Smooth muscle cell (in vitro differentiated cells): ENCODE results near the gene CYP27C1. TPM values are rescaled to one million over a fixed set of nuclear protein-coding genes. Genes with fewer than 3 reads are reported as not detected.

ENCODE experiments used
- DNase-seq: peaks from one replicate; lab custom pipeline; 2025; ENCODE audit not compliant: unreplicated experiment; lab: John Stamatoyannopoulos, UW
- H2AFZ ChIP-seq: fragments of 200-600 bp; sonication (generic); 2 replicates; pipeline ENCODE4 v1.6.0; 2016; ENCODE audit warnings: antibody characterized with exemption, low read depth, mild to moderate bottlenecking
- H3F3A ChIP-seq: fragments of 200-600 bp; sonication (generic); 2 replicates; pipeline ENCODE4 v1.6.0; 2017; ENCODE audit warnings: antibody characterized with exemption, low read depth
- H3K27ac ChIP-seq: fragments of 200-600 bp; sonication (generic); 2 replicates; pipeline ENCODE4 v1.5.1; 2016; ENCODE audit warnings: low read depth, mild to moderate bottlenecking
- H3K27me3 ChIP-seq: fragments of 200-600 bp; sonication (generic); 2 replicates; pipeline ENCODE4 v1.6.1; 2016; ENCODE audit warnings: low read depth, mild to moderate bottlenecking
- H3K36me3 ChIP-seq: fragments of 200-600 bp; sonication (generic); 2 replicates; pipeline ENCODE4 v1.5.1; 2016; ENCODE audit warnings: low read depth
- H3K4me1 ChIP-seq: fragments of 200-600 bp; sonication (generic); 2 replicates; pipeline ENCODE4 v1.5.1; 2016; ENCODE audit warnings: low read depth
- H3K4me2 ChIP-seq: fragments of 200-600 bp; sonication (generic); 2 replicates; pipeline ENCODE4 v1.6.0; 2016; ENCODE audit warnings: mild to moderate bottlenecking
- H3K4me3 ChIP-seq: fragments of 200-600 bp; sonication (generic); 2 replicates; pipeline ENCODE4 v1.5.1; 2016; ENCODE audit warnings: mild to moderate bottlenecking
- H3K79me2 ChIP-seq: fragments of 200-600 bp; sonication (generic); 2 replicates; pipeline ENCODE4 v1.6.0; 2016; ENCODE audit warnings: low read depth, mild to moderate bottlenecking
- H3K9ac ChIP-seq: fragments of 200-600 bp; sonication (generic); 2 replicates; pipeline ENCODE4 v1.6.0; 2016; ENCODE audit warnings: low read depth
- H3K9me3 ChIP-seq: fragments of 200-600 bp; sonication (generic); replicated peaks from 2 replicates; pipeline ENCODE4 v1.5.1; 2016; ENCODE audit warnings: low read depth
- H4K20me1 ChIP-seq: fragments of 200-600 bp; sonication (generic); 2 replicates; pipeline ENCODE4 v1.6.0; 2016; ENCODE audit warnings: low read depth
- WGBS: methylation state at CpG from one replicate; pipeline ENCODE4 v1.1.7; 2016; ENCODE audit warnings: low lambda C conversion rate; 5-methylcytosine and 5-hydroxymethylcytosine counted together
- polyA plus RNA-seq: library from polyadenylated mRNA; unstranded; fragments of >200 nt; fragmentation: Nextera tagmentation; extraction: Ambion mirVana; gene quantifications from 2 replicates; pipeline ENCODE4 v1.2.1, GENCODE V29; 2016
- total RNA-seq: library from RNA; depleted of rRNA; stranded (reverse); fragments of >200 nt; gene quantifications from 2 replicates; pipeline ENCODE4 v1.2.3, GENCODE V29; 2014
- TF ChIP-seq, protein P1 (sequence below): fragments of 200-600 bp; sonication (generic); IDR thresholded peaks from 2 replicates; pipeline ENCODE4 v1.5.1; 2017; ENCODE audit warnings: borderline replicate concordance, mild to moderate bottlenecking, antibody characterized with exemption; ENCODE audit not compliant: insufficient read depth, poor library complexity, severe bottlenecking

The CYP27C1 gene
- total and polyA plus RNA-seq, 2 experiments from 2014 or later: 2.0 to 5.0 TPM

DNA sequence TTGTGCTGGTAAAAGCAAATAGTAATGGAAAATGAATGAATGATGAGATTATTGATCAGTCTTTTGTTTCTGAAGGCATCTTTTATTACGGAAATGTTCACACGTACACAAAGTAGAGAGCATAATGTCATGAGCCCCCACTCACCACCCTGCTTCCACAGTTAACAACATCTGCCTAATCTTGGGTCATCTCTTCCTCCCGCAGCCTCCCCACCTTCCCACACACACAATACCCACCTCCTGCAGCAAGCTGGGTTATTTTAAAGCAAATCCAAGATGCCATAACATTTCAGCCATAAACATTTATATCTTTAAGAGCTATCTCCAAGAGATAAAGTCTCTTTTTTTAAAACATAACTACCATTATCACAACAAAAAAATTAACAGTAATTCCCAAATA, 36.3 kb downstream of the CYP27C1 start:
- Histone ChIP-seq H3K27ac (no peak overlapping the region), H3K4me2 (no peak overlapping the region), H3K27me3 (no peaks in the 10 kb centered on the region), H3K36me3 (no peaks in the 10 kb centered on the region), H3K9ac (no peak overlapping the region), H4K20me1 (no peaks in the 10 kb centered on the region), H3K4me1 (no peaks in the 10 kb centered on the region), H3F3A (no peaks in the 10 kb centered on the region), H3K79me2 (no peaks in the 10 kb centered on the region), H3K4me3 (no peak overlapping the region), H2AFZ (no peak overlapping the region), H3K9me3 (no peaks in the 10 kb centered on the region)
- no peak for DNase-seq
- WGBS: 91% methylated on average over 3 of the region's 3 CpGs
- TF ChIP-seq, protein P1, sequence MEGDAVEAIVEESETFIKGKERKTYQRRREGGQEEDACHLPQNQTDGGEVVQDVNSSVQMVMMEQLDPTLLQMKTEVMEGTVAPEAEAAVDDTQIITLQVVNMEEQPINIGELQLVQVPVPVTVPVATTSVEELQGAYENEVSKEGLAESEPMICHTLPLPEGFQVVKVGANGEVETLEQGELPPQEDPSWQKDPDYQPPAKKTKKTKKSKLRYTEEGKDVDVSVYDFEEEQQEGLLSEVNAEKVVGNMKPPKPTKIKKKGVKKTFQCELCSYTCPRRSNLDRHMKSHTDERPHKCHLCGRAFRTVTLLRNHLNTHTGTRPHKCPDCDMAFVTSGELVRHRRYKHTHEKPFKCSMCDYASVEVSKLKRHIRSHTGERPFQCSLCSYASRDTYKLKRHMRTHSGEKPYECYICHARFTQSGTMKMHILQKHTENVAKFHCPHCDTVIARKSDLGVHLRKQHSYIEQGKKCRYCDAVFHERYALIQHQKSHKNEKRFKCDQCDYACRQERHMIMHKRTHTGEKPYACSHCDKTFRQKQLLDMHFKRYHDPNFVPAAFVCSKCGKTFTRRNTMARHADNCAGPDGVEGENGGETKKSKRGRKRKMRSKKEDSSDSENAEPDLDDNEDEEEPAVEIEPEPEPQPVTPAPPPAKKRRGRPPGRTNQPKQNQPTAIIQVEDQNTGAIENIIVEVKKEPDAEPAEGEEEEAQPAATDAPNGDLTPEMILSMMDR: no peak

DNA sequence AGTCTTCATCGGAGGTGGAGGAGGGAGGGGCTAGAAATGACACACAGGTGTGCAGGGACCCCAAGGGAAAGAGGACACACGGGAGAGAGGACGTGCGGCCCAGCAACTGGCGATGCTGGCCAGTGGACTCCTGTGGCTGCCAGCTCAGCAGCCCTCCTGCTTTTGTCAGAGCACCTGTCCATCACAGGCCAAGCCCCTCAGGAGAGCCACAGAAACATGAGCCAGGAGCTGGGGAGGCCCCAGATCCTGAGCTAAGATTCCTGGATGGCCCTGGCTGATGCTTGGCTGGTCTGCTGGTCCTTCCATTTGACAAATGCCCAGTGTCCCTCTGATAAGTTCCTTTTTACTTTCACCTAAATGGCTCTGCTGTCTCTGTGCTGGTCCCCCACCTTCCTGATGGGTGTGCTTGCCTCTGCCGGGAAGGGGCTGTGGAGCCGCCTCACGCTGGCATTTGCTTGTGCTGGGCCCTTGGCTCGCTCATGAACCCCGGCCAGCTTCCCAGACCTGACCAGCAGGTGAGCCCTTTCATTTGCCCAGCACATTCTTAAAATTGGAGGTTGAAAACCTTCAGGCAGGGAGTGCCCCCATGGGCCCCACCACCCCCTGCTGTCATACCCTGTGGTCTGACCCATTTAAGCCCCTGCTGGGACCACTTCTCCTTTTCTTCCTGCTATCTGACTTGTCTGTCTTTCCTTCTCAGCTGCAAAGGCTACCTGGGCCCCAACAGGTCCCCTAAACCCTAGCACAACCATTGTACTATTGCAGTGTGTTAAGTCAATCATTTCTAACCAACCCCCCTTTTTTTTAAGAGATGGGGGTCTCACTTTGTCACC, 37.3 kb downstream of the CYP27C1 start:
- no peak overlapping the region for H2AFZ ChIP-seq
- H3K79me2 ChIP-seq: no peaks in the 10 kb centered on the region
- DNase-seq: no peak
- no peaks in the 10 kb centered on the region for H3K9me3 ChIP-seq
- no peaks in the 10 kb centered on the region for H3K36me3 ChIP-seq
- TF ChIP-seq, protein P1: no peak
- no peaks in the 10 kb centered on the region for H3F3A ChIP-seq
- H3K9ac ChIP-seq: no peak overlapping the region
- no peaks in the 10 kb centered on the region for H4K20me1 ChIP-seq
- no peak overlapping the region for H3K4me2 ChIP-seq
- H3K27ac ChIP-seq: no peak overlapping the region
- H3K27me3 ChIP-seq: no peaks in the 10 kb centered on the region
- no peak overlapping the region for H3K4me3 ChIP-seq
- no peaks in the 10 kb centered on the region for H3K4me1 ChIP-seq
- 95% methylated on average over 10 of the region's 10 CpGs for WGBS

DNA sequence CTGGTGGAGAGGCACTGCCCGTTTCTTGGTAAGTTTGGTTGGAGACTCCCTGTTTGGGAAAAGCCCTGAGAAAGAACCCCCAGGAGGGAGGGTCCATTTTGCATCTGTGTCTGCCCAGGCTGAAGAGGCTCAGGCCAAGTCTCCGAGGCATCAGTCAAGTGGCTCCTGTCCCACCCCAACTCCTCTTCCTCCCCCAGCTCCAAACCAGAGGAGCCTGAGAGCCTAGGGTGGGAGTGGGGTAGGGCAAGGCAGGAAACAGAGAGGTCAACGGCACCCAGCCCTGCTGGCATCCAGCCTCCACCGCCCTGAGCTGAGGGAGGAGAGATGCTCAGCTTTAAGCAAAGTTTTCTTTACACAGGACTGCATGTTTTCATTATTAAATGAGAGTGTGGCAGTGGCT, 38.2 kb downstream of the CYP27C1 start:
- Histone ChIP-seq H3K4me3 (no peak overlapping the region), H3F3A (no peaks in the 10 kb centered on the region), H3K9me3 (no peaks in the 10 kb centered on the region), H3K9ac (no peak overlapping the region), H3K36me3 (no peaks in the 10 kb centered on the region), H3K27ac (no peak overlapping the region), H3K27me3 (no peaks in the 10 kb centered on the region), H2AFZ (no peak overlapping the region), H3K4me2 (no peak overlapping the region), H3K79me2 (no peaks in the 10 kb centered on the region), H4K20me1 (no peaks in the 10 kb centered on the region), H3K4me1 (peaks cover 1% of the 10 kb centered on the region)
- TF ChIP-seq, protein P1: no peak
- 91% methylated on average over 4 of the region's 4 CpGs for WGBS
- DNase-seq: no peak

DNA sequence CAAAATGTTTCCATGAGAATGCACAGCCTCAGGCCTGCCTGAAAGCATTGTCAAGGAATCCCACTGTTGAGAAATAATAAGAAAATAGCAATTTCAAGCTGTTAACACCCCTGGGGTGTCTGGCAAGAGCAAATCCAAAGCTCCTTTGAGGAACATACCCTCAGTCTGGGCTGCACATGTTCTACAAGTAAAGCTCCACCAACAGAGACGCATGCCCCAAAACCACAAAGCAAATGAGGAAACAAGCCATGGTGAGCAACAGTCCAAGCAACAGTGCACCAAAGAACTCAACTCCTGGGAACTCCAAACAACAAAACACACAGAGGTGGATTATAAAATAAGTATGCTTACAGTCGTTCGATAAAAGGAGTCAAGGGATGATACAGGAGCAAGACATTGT, 40.3 kb downstream of the CYP27C1 start:
- no peak for DNase-seq

More for the DNA sequence above, 40.3 kb downstream of the CYP27C1 start:
- H3K27ac ChIP-seq: no peak overlapping the region
- H3K27me3 ChIP-seq: no peaks in the 10 kb centered on the region
- TF ChIP-seq, protein P1: no peak
- peaks cover 7% of the 10 kb centered on the region for H3F3A ChIP-seq
- peaks cover 16% of the 10 kb centered on the region for H3K4me1 ChIP-seq
- no peak overlapping the region for H3K4me2 ChIP-seq
- H4K20me1 ChIP-seq: no peaks in the 10 kb centered on the region
- no peak overlapping the region for H3K4me3 ChIP-seq
- no peak overlapping the region for H3K9ac ChIP-seq
- H3K36me3 ChIP-seq: no peaks in the 10 kb centered on the region
- no peaks in the 10 kb centered on the region for H3K9me3 ChIP-seq
- H3K79me2 ChIP-seq: no peaks in the 10 kb centered on the region
- 48% methylated on average over 3 of the region's 3 CpGs for WGBS
- H2AFZ ChIP-seq: no peak overlapping the region
